ENCODE results near the gene TMEM59L. TPM values are rescaled to one million over a fixed set of nuclear protein-coding genes. Genes with fewer than 3 reads are reported as not detected.

Gene TMEM59L
- total RNA-seq, 2 experiments from 2014 or later = 0.11 TPM; not detected in 1

DNA sequence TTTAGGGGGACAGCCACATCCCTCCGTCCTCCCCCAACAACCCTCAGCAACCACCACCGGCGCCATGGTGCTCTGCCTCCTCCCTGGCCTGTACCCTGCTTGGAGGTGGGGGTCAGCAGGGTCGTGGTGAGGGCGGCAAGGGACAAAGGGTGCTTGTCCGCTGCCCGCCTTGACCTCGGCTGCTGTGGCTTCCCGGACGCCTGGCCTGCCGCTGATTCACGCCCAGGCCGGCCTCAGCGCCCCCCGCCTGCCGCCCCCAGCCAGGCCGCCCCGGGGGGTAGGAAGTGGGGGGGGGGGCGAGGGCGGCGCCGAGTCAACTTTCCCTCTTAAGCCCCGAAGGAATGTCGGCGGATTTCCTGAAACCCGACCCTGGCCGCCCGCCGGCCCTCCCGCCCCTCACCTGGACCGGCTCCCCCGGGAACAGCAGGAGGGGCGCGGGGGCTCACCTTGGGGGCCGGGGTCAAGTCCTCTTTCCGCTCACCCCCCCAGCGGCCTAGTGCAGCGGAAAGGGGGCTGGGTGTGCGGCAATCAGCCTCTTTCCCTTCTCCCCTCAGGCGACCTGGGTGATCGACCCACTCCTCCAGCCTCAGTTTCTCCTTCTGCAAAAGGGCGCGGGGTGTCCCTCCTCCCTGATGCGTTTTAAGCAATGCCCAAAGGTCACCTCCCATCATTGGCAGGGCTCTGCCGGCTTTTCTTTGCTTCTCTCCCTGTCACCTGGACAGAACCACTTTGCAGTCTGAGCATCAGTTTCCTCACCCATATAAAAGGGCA, 1.9 kb upstream of the TMEM59L start:
- no peak overlapping the region for H3K4me3 Mint-ChIP-seq
- intact Hi-C loops (cut with DNase I, micrococcal nuclease) = no loop called here
- H3K9me3 Mint-ChIP-seq (ENCODE audit: low read depth) = no peaks in the 10 kb centered on the region
- CTCF ChIA-PET = no interaction called here
- DNase-seq (no peak), ATAC-seq (no peak)
- no peak overlapping the region for H3K27ac Mint-ChIP-seq
- POLR2A ChIA-PET = no interaction called here
- H3K27me3 Mint-ChIP-seq = peaks cover 59% of the 10 kb centered on the region
- peaks cover 20% of the 10 kb centered on the region for H3K4me1 Mint-ChIP-seq
- no peaks in the 10 kb centered on the region for H3K36me3 Mint-ChIP-seq (ENCODE audit: low read depth)

DNA sequence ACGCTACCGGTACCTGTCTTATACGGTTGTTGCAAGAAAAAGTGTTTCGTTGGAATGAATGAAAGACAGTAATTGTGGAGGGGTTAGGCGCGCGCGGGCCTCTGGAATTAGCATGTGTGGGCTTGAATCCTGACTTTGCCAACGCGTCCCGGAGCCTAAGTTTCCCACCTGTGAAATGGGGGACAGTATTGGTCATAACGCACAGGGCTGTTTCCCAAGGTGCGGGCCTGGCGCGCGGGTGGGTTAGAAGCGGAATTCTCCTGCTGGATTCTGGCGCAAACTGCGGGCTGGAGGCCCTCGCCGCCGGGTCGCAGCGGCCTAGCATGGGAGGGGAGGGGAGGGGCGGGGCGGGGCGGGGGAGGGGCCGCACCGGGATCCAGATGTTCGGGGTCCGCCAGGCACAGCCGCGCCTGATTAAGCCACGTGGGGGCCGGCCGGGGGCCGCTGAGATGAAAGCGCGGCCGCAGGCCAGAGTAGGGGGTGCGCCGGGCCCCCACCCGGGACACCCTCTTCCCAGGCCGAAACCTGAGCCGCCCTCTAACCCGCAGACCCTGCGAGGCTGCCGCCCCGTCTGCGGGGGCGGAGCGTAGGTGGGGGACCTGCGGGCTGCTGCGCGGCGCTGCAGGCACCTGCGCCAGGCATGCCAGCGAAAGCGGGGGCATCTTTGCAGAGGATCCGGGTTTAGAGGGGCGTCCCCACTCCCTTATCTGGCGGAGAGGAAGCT, 1.2 kb upstream of the TMEM59L start:
- CTCF ChIA-PET = interaction anchor here (0.6 kb wide), 1 partner anchor 235 kb away, joined by 4 read pairs; no protein-coding TSS in a partner anchor
- Mint-ChIP-seq H3K36me3 (ENCODE audit: low read depth) (no peaks in the 10 kb centered on the region), H3K27me3 (peaks cover 63% of the 10 kb centered on the region), H3K9me3 (ENCODE audit: low read depth) (no peaks in the 10 kb centered on the region), H3K27ac (no peak overlapping the region), H3K4me1 (peaks cover 20% of the 10 kb centered on the region), H3K4me3 (no peak overlapping the region)
- no peak for DNase-seq
- ATAC-seq = no peak
- intact Hi-C loops (cut with DNase I, micrococcal nuclease) = no loop called here
- POLR2A ChIA-PET = no interaction called here

DNA sequence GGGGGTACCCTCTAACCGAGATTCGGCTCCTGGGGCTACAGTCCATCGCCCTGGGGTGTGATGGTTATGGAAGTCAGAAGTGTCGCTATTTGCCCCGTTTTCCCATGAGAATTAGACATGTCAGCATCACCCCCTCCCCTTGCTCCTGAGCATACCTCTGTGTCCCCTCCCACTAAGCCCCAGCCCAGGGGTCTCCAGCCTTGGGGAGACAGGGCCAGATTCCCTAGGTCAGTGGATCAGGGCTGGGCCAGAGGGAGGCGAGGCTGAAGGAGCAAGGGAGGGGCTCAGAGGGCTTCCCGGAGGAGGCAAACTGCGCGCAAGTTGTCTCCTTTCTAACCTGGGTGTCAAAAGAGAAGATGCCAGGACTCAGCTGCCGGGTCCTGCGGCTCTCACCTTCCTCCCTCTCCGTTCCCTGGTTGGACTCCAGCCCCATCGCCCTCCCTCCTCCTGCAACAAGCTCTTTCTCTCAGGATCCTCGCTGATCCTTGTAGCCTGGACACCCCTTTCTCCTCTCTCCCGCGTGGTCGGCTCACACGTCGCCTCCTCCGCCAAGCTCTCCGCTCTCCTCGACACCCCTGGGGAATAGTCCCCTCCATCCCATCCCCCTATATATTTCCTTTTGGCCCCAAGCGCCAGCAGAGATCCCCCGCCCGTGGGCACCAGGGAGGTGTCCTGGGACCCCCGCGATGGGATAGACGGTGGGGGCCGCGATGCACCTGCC, 459 bp upstream of the TMEM59L start:
- POLR2A ChIA-PET = no interaction called here
- Mint-ChIP-seq H3K36me3 (ENCODE audit: low read depth) (no peaks in the 10 kb centered on the region), H3K27me3 (peaks cover 61% of the 10 kb centered on the region), H3K27ac (no peak overlapping the region), H3K9me3 (ENCODE audit: low read depth) (no peaks in the 10 kb centered on the region), H3K4me3 (peak overlapping the region; percentile 57), H3K4me1 (peaks cover 20% of the 10 kb centered on the region)
- intact Hi-C loops (cut with DNase I, micrococcal nuclease) = no loop called here
- DNase-seq = no peak
- ATAC-seq = peak; percentile 25
- CTCF ChIA-PET = interaction anchor here (0.6 kb wide), 1 partner anchor 235 kb away, joined by 4 read pairs; no protein-coding TSS in a partner anchor

DNA sequence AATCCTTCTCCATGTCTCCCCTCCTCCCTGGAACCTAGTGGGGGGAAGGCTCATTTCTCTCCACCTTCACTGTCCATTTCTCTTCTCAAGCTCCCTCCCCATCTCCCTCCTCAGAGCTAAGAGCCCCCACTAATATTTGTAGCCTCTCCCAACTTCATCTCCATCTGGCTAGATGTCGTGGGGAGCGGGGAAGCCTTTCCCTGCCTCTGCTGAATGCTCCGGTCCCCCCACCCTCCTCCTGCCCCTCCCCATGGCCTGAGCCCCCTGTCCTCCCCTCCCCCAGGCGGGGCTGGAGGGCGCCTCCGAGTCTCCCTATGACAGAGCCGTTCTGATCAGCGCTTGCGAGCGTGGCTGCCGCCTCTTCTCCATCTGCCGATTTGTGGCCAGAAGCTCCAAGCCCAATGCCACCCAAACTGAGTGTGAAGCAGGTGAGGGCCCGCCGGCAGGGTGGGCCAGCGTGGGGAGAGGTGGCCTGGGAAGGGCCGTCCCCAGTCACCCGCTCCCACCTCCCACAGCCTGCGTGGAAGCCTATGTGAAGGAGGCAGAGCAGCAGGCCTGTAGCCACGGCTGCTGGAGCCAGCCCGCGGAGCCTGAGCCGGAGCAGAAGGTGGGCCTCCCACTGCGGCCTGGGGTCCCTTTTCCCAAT, 1.0 kb downstream of the TMEM59L start:
- DNase-seq (no peak), ATAC-seq (no peak)
- Mint-ChIP-seq H3K9me3 (ENCODE audit: low read depth) (no peaks in the 10 kb centered on the region), H3K36me3 (ENCODE audit: low read depth) (no peaks in the 10 kb centered on the region), H3K4me1 (peaks cover 15% of the 10 kb centered on the region), H3K4me3 (peak overlapping the region; percentile 27), H3K27ac (no peak overlapping the region), H3K27me3 (peaks cover 59% of the 10 kb centered on the region)
- POLR2A ChIA-PET = no interaction called here
- CTCF ChIA-PET = no interaction called here
- intact Hi-C loops (cut with DNase I, micrococcal nuclease) = loop anchor here in 1 of 2 experiments (1.0 kb wide), 1 partner anchor 177 kb away; no protein-coding TSS in a partner anchor

DNA sequence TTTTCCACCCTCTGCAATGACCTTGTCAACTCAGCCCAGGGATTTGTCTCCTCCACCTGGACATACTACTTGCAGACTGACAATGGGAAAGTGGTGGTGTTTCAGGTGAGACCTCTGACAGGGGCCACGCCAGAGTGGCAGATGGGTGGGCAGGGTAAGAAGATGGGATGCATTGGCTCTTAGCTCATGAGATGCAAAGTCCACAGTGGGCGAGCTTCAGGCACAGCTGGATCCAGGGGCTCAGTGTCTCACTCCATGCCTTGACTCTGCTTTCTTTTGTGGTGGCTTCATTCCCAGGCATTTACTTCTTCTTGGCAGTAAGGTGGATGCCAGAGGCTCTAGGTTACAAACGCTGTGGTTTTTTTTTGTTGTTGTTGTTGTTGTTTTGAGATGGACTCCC, 3.4 kb downstream of the TMEM59L start:
- ChIA-PET CTCF (no interaction called here), POLR2A (interaction anchor here (0.6 kb wide), 1 partner anchor 529 kb away, joined by 3 read pairs; the partner anchor contains the start of gene IL12RB1)
- no peaks in the 10 kb centered on the region for H3K9me3 Mint-ChIP-seq (ENCODE audit: low read depth)
- H3K4me1 Mint-ChIP-seq = peaks cover 13% of the 10 kb centered on the region
- peaks cover 41% of the 10 kb centered on the region for H3K27me3 Mint-ChIP-seq
- H3K36me3 Mint-ChIP-seq (ENCODE audit: low read depth) = no peaks in the 10 kb centered on the region
- ATAC-seq (no peak), DNase-seq (no peak)
- H3K27ac Mint-ChIP-seq = no peak overlapping the region
- intact Hi-C loops (cut with DNase I, micrococcal nuclease) = no loop called here
- H3K4me3 Mint-ChIP-seq = no peak overlapping the region

DNA sequence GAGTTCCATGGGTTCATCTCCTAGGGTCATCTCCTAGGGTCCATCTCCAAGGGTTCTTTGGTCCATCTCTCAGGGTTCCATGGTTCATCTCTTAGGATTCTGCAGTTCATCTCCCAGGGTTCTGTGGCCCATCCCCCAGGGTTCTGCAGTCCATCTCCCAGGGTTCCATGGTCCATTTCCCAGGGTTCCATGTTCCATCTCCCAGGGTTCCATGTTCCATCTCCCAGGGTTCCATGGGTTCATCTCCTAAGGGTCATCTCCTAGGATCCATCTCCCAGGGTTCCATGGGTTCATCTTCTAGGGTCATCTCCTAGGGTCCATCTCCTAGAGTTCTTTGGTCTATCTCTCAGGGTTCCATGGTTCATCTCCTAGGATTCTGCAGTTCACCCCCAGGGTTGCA, 4.9 kb downstream of the TMEM59L start:
- Mint-ChIP-seq H3K36me3 (ENCODE audit: low read depth) (no peaks in the 10 kb centered on the region), H3K4me1 (peaks cover 3% of the 10 kb centered on the region), H3K9me3 (ENCODE audit: low read depth) (no peaks in the 10 kb centered on the region), H3K4me3 (no peak overlapping the region), H3K27me3 (peaks cover 31% of the 10 kb centered on the region), H3K27ac (no peak overlapping the region)
- ATAC-seq (no peak), DNase-seq (no peak)
- intact Hi-C loops (cut with DNase I, micrococcal nuclease) = no loop called here
- CTCF ChIA-PET = no interaction called here
- POLR2A ChIA-PET = no interaction called here

DNA sequence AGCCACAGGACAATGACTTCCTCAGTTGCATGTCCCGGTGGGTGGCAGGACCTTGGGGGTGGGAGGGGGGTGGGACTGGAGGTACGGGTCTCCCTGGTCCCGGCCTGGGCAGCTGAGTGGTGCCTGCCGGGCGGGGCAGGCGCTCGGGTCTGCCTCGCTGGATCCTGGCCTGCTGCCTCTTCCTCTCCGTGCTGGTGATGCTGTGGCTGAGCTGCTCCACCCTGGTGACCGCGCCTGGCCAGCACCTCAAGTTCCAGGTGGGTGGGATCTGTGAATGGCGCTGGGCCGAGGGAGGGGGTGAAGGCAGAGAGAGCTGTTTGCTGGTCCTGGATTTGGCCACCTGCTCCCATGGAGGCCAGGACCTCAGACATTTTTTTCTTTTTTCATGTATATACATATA, 5.6 kb downstream of the TMEM59L start:
- DNase-seq = no peak
- POLR2A ChIA-PET = no interaction called here

DNA sequence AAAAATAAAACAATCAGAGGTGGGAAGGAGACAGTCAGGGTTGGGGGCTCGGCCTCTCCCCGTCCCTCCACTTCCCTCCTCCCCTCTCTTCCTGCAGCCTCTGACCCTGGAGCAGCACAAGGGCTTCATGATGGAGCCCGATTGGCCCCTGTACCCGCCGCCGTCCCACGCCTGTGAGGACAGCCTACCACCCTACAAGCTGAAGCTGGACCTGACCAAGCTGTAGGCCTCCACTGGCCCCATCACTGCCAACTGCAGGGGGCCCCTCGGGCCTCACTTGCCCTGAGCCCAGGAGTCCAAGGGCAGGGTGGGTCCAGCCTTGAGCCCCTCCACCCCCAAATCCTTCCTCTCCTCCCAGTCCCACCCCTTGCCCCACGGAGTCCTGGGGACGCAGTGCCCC, 7.6 kb downstream of the TMEM59L start:
- H3K9me3 Mint-ChIP-seq (ENCODE audit: low read depth) = no peaks in the 10 kb centered on the region
- H3K27ac Mint-ChIP-seq = no peak overlapping the region
- POLR2A ChIA-PET = interaction anchor here (0.7 kb wide), 1 partner anchor 100 kb away, joined by 6 read pairs; no protein-coding TSS in a partner anchor
- H3K36me3 Mint-ChIP-seq (ENCODE audit: low read depth) = no peaks in the 10 kb centered on the region
- peaks cover 12% of the 10 kb centered on the region for H3K27me3 Mint-ChIP-seq
- intact Hi-C loops (cut with DNase I, micrococcal nuclease) = no loop called here
- H3K4me1 Mint-ChIP-seq = no peaks in the 10 kb centered on the region
- CTCF ChIA-PET = interaction anchor here (1.5 kb wide), 1 partner anchor 33 kb away, joined by 3 read pairs; no protein-coding TSS in a partner anchor
- DNase-seq (no peak), ATAC-seq (no peak)
- H3K4me3 Mint-ChIP-seq = no peak overlapping the region

More for the DNA sequence above, 5.6 kb downstream of the TMEM59L start:
- no peak overlapping the region for H3K27ac Mint-ChIP-seq
- CTCF ChIA-PET = no interaction called here
- peaks cover 3% of the 10 kb centered on the region for H3K4me1 Mint-ChIP-seq
- peaks cover 29% of the 10 kb centered on the region for H3K27me3 Mint-ChIP-seq
- H3K4me3 Mint-ChIP-seq = no peak overlapping the region
- intact Hi-C loops (cut with DNase I, micrococcal nuclease) = no loop called here
- no peak for ATAC-seq
- no peaks in the 10 kb centered on the region for H3K36me3 Mint-ChIP-seq (ENCODE audit: low read depth)
- no peaks in the 10 kb centered on the region for H3K9me3 Mint-ChIP-seq (ENCODE audit: low read depth)

DNA sequence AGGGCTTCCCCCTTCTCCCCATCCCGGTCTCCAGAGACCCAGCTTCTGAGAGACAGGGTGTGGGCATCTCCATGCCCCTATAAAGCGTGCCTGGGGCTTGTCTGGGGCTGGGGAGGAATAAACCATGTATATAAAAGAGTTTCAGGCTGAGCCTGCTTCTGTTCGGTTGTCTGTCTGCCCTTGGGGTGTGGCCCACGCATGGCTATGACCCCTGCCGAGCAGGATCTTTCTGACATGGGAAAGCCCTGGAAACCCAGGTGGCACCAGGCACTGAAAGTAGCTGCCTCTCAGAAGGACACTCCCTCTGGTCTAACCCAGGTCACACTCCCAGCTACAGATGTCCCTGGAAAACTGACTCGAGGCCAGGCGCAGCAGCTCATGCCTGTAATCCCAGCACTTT, 8.2 kb downstream of the TMEM59L start:
- H3K9me3 Mint-ChIP-seq (ENCODE audit: low read depth) = no peaks in the 10 kb centered on the region
- CTCF ChIA-PET = interaction anchor here (0.7 to 1.5 kb wide), 2 partner anchors 33 to 498 kb away, joined by 3 read pairs; no protein-coding TSS in a partner anchor
- intact Hi-C loops (cut with DNase I, micrococcal nuclease) = no loop called here
- no peak overlapping the region for H3K27ac Mint-ChIP-seq
- POLR2A ChIA-PET = no interaction called here
- ATAC-seq (no peak), DNase-seq (no peak)
- no peaks in the 10 kb centered on the region for H3K36me3 Mint-ChIP-seq (ENCODE audit: low read depth)
- H3K4me1 Mint-ChIP-seq = no peaks in the 10 kb centered on the region
- no peak overlapping the region for H3K4me3 Mint-ChIP-seq
- peaks cover 11% of the 10 kb centered on the region for H3K27me3 Mint-ChIP-seq

DNA sequence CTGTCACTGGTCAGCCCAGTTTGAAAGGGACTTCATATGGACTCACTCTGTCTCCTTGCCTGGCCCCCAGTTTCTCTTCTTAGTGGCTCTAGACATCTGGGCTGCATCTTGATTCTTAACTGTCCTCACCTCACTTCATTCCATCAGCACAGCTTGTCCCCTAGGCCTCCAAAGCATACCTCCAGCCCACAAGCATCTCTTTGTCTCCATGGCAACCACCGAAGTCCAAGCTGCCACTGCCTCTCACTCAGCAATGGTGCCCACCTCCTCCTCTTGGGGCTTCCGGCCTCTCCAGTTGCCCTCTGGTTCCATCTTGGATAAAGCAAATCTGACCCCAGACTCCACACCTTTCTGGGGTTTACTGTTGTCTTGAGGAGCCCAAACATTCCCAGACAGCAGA, 14.2 kb downstream of the TMEM59L start:
- intact Hi-C loops (cut with DNase I, micrococcal nuclease) = no loop called here

More for the DNA sequence above, 14.2 kb downstream of the TMEM59L start:
- ATAC-seq = no peak
- no peaks in the 10 kb centered on the region for H3K4me1 Mint-ChIP-seq
- no peak overlapping the region for H3K27ac Mint-ChIP-seq
- H3K4me3 Mint-ChIP-seq = no peak overlapping the region
- no peak for DNase-seq
- POLR2A ChIA-PET = no interaction called here
- CTCF ChIA-PET = no interaction called here
- no peaks in the 10 kb centered on the region for H3K9me3 Mint-ChIP-seq (ENCODE audit: low read depth)
- no peaks in the 10 kb centered on the region for H3K27me3 Mint-ChIP-seq
- no peaks in the 10 kb centered on the region for H3K36me3 Mint-ChIP-seq (ENCODE audit: low read depth)

Measured in activated CD4-positive, alpha-beta T cell treated with anti-CD3 and anti-CD28 coated beads for 36 hours (primary cell).